Kidney tubule cell (primary cell): ENCODE results near the gene PPP6R3.
"Not testable (repeated sequence)": the region's sequence is repeated elsewhere in the genome, so short reads cannot be mapped to it uniquely, and the experiment has no call there.

ENCODE experiments used
- DNase-seq: peaks from one replicate; pipeline ENCODE4 v3.0.0-alpha.2; 2018; ENCODE audit warnings: low spot score

PPP6R3 gene

DNA sequence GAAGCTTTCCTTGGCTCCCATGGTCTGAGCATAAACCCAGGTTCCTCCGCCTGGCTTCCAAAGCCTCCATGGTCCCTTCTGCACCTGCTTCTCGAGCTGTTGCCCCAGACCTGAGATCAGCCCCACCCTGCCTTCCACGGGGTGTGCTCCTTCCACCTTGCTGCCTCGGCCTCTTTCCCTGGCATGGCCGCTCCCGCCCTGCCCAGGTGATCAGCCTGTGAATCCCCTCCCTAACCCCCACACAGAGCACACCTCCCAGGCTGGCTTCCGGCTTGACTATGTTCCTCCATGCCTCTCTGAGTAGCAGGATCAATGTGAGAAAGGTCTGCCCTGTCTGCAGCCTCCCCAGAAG is 2.7 kb upstream of the PPP6R3 start:
- no peak for DNase-seq

GRCh38 chr11:68458340-68458739 is 2.2 kb upstream of the PPP6R3 start:
- not testable (repeated sequence) for DNase-seq

GRCh38 chr11:68459886-68460740 is 439 bp upstream of the PPP6R3 start:
- peak; percentile 98 for DNase-seq

DNA sequence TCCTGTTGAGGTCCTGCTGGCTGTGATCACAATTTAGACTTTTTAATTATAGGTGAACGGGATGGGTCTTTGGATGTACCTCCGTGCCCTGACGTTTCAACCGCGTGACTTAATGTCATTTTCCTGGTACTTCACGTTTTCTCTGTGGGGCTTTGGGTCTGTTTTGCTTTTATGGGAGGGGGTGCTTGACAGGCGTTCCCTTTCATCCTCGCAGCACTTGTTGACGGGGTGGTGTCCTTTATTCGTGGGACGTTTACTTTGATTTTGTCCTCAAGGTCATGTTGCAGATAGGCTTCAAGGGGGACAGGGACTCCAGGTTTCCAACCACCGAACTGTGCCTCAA is 994 bp downstream of the PPP6R3 start:
- no peak for DNase-seq

DNA sequence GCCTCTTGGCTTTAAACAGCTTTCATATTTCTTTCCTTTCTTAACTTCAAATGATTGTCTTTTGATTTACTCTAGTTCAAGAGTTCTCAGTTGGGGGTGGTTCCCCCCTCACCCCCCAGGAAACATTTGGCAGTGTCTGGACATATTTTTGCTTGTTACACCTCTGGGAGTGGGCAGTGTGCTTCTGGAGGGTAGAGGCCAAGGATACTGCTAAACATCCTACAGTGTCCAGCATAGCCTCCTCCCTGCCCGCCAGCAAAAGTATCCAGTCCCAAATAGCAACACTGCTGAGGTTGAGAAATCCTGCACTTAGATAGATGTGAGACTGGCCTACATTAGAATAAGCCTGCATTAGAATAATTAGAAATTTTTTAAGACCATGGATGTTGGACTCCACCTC is 3.2 kb downstream of the PPP6R3 start:
- no peak for DNase-seq

DNA sequence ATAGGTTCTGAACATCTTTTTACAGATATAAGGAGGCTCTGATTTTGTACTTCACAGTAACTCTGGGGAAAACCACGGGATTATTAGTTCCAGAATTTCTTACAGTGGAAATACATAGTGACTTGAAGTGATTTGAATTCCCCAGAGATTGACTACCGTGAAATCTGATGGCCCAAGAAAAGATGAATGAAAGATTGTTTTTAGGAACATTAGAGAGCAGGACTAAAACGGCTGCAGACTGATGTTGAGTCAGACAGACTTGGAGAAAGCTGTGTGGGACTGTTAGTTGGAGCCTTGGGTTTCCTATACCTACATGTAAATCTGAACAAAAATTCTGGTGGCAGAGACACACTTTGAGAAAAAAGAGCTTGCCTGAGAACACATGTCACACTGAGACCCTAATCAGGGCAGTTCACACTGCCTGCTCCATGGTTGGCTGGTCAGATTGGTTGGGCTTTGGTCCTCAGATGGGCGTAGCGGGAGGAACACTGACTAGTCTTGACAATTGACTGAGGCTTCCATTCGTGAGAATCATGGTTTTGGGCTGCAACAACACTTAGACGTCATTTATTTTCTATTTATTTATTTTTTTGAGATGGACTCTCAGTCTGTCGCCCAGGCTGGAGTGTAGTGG is 6.8 kb downstream of the PPP6R3 start:
- no peak for DNase-seq

- DNase-seq, result no peak
These were observed 7.8 kb downstream of the PPP6R3 start for GRCh38 chr11:68468217-68468828.

DNA sequence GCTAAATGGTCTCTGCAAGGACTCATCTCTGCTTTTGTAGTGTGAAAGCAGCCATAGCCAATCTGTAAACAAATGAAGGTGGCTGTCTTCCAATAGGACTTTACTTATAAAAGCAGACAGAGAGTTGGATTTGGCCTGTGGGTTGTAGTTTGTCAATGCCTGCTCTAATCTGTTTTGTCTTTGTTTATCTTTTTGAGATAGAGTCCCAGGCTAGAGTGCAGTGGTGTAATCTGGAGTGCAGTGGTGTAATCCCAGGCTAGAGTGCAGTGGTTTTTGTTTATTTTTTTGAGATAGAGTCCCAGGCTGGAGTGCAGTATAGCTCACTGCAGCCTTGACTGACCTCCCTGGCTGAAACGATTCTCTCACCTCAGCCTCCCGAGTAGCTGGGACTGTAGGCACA is 8.6 kb downstream of the PPP6R3 start:
- no peak for DNase-seq

- DNase-seq, result no peak
These were observed 9.1 kb downstream of the PPP6R3 start for GRCh38 chr11:68469642-68470041.

GRCh38 chr11:68470304-68470811 is 9.8 kb downstream of the PPP6R3 start:
- no peak for DNase-seq

- peak; percentile 88 for DNase-seq
These were observed 11.1 kb downstream of the PPP6R3 start for GRCh38 chr11:68471360-68472340.

- no peak for DNase-seq
These were observed 12.2 kb downstream of the PPP6R3 start for GRCh38 chr11:68472778-68473177.

- no peak for DNase-seq
These were observed 13.1 kb downstream of the PPP6R3 start for GRCh38 chr11:68473693-68474092.

- DNase-seq, result not testable (repeated sequence)
These were observed 15.1 kb downstream of the PPP6R3 start for GRCh38 chr11:68475626-68476025.

- no peak for DNase-seq
These were observed 18.8 kb downstream of the PPP6R3 start for GRCh38 chr11:68479390-68479789.

- DNase-seq, result no peak
These were observed 19.6 kb downstream of the PPP6R3 start for GRCh38 chr11:68480193-68480592.

DNA sequence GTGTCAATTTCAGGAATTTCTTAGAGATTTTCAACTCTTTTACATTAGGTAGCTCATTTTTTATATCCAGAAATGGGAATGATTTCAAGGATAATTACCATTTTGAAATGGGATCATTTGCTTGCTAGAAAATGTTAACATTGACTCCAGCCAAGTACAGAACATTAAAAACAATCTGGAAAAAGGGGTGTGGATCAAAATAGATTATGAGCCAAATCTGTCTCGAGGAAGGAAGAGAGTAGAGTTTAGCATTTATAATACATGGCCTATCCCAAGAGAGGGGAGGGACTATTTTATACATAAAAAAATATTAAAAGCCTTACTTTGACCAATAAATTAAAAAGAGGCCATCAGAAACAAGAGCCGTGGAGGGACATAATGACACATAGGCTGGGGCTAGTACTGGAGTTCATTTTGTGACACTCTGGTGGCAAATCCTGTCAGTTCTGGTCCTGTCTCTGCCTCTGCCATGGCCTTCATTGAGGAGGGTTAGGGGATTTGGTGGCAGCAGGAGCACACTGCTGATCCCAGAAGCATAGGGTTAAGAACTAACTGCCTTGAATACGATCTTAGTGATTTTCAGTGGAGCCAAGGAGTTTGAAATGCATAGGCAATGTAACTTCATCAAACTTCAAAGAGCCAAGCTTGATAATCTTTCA is 20.4 kb downstream of the PPP6R3 start:
- DNase-seq, result no peak

- DNase-seq, result no peak
These were observed 21.2 kb downstream of the PPP6R3 start for GRCh38 chr11:68481579-68482240.

GRCh38 chr11:68488623-68489022 is 28.1 kb downstream of the PPP6R3 start:
- no peak for DNase-seq

DNA sequence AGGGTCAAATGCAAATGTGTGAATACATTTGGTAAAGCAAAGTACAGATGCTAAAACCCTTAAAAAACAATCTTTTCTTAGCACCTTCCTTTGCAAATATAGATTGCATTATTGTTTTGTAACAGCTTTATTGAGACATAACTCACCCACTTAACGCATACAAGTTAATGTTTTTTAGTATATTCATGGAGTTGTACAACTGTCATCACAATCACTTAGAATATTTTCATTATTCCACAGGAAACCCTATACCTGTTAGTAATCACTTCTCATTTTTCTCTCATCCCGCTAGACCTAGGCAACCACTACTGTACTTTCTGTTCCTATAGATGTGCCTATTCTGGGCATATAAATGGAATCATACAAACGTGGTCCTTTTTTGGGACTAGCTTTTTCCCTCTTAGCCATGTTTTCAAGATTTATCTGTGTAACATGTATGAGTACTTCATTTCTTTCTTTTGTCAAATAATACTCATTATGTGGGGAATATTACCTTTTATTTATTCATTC is 34.7 kb downstream of the PPP6R3 start:
- no peak for DNase-seq

DNA sequence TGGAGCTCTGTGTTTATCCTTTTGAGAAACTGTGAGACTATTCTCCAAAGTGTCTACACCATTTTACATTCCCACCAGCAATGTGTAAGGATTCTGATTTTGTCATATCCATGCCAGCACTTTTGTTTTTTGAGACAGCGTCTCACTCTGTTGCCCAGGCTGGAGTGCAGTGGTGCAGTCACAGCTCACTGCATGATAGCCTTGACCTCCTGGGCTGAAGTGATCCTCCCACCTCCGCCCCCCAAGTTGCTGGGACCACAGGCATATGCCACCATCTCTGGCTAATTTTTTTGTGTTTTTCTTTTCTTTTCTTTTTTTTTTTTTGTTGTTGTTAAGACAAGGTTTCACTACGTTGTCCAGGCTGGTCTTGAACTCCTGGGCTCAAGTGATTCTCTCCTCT is 35.3 kb downstream of the PPP6R3 start:
- peak; percentile 26 for DNase-seq
